ENCODE data around the gene ZFHX2. TPM values are rescaled to one million over a fixed set of nuclear protein-coding genes. Genes with fewer than 3 reads are reported as not detected.

Gene ZFHX2
- total and polyA plus RNA-seq, 2 of the 13 experiments (the other 11 are each of a cell fraction or from before 2014, with no cell fraction given): 0.17 to 0.44 TPM

DNA sequence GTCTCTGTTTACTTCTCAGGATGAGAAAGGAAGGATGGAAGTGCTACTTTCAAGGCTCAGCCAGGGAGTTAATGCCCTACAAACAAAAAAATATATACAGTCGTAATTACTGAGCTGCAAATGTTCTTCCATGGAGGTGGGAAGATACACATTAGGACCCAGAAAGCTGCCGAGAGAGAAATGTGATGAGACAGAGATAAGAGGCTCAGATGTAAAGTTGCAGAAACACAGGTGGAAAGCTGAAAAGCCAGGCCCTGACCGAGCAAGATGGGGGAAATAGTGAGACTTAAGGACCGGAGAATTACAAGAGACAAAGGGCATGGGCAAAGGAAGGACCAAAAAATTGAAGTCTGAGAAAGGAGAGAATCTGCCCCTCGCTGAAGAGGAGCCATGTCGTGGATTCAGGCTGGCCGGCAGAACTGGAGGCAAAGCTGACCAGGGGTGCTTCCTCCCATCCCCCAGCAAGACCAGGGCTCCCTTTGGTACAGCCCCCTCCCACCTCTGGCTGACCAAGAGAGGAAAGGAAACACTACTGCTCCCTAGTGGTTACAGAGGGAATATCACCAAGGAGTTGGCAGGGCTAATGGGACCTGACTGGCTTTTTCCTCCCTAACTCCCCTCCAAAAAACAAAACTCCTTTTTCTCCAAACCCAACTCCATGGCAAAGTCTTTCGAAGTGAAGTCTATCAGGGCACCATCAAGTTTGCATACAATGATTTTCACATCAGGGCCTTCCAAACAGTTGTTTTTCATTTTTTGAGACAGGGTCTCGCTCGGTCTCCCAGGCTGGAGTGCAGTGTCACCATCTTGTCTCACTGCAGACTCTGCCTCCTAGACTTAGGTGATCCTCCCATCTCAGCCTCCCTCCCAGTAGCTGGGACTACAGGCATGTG lies 12.1 kb downstream of the ZFHX2 start (continued):
- TF ChIP-seq ZNF746 (CRISPR knock-in tag; IDR thresholded peaks at IDR 0.05) (no peak), MAFF (IDR thresholded peaks at IDR 0.05; ENCODE audit: low read depth, low read length) (no peak), STAG1 (CRISPR knock-in tag; IDR thresholded peaks at IDR 0.05) (peak; percentile 77), ZFX (CRISPR knock-in tag; IDR thresholded peaks at IDR 0.05; ENCODE audit: low read depth) (no peak), SRSF9 (IDR thresholded peaks at IDR 0.05; ENCODE audit: borderline replicate concordance, insufficient read depth, low read depth, low read length, poor library complexity, severe bottlenecking) (no peak), REL (CRISPR knock-in tag; conservative IDR thresholded peaks at IDR 0.05) (no peak), ZZZ3 (CRISPR knock-in tag; IDR thresholded peaks at IDR 0.05; ENCODE audit: borderline replicate concordance) (no peak), NR2F6 (IDR thresholded peaks at IDR 0.05) (no peak), NR2F6 (CRISPR knock-in tag; IDR thresholded peaks at IDR 0.05) (no peak), FOXP4 (CRISPR knock-in tag; IDR thresholded peaks at IDR 0.05) (no peak), SNAPC2 (CRISPR knock-in tag; IDR thresholded peaks at IDR 0.05) (no peak), ZBTB20 (CRISPR knock-in tag; IDR thresholded peaks at IDR 0.05; ENCODE audit: borderline replicate concordance, low read depth) (no peak), MYC (CRISPR knock-in tag; IDR thresholded peaks at IDR 0.05; ENCODE audit: borderline replicate concordance) (no peak), ZNF788 (CRISPR knock-in tag; IDR thresholded peaks at IDR 0.05; ENCODE audit: borderline replicate concordance) (peak; percentile 41; the same call in 1 of the 2 replicates), ZNF800 (CRISPR knock-in tag; IDR thresholded peaks at IDR 0.05) (no peak), FUBP1 (CRISPR knock-in tag; IDR thresholded peaks at IDR 0.05; ENCODE audit: borderline replicate concordance) (no peak), CEBPB (IDR thresholded peaks at IDR 0.05; ENCODE audit: borderline replicate concordance, low read depth, low read length) (no peak)
- TF ChIP-seq, protein P1, sequence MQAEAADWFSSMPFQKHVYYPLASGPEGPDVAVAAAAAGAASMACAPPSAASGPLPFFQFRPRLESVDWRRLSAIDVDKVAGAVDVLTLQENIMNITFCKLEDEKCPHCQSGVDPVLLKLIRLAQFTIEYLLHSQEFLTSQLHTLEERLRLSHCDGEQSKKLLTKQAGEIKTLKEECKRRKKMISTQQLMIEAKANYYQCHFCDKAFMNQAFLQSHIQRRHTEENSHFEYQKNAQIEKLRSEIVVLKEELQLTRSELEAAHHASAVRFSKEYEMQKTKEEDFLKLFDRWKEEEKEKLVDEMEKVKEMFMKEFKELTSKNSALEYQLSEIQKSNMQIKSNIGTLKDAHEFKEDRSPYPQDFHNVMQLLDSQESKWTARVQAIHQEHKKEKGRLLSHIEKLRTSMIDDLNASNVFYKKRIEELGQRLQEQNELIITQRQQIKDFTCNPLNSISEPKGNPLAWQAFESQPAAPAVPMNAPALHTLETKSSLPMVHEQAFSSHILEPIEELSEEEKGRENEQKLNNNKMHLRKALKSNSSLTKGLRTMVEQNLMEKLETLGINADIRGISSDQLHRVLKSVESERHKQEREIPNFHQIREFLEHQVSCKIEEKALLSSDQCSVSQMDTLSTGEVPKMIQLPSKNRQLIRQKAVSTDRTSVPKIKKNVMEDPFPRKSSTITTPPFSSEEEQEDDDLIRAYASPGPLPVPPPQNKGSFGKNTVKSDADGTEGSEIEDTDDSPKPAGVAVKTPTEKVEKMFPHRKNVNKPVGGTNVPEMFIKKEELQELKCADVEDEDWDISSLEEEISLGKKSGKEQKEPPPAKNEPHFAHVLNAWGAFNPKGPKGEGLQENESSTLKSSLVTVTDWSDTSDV (CRISPR knock-in tag; IDR thresholded peaks at IDR 0.05): no peak
- TF ChIP-seq, protein P2, sequence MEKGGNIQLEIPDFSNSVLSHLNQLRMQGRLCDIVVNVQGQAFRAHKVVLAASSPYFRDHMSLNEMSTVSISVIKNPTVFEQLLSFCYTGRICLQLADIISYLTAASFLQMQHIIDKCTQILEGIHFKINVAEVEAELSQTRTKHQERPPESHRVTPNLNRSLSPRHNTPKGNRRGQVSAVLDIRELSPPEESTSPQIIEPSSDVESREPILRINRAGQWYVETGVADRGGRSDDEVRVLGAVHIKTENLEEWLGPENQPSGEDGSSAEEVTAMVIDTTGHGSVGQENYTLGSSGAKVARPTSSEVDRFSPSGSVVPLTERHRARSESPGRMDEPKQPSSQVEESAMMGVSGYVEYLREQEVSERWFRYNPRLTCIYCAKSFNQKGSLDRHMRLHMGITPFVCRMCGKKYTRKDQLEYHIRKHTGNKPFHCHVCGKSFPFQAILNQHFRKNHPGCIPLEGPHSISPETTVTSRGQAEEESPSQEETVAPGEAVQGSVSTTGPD (CRISPR knock-in tag; IDR thresholded peaks at IDR 0.05): no peak

Data from HepG2 (cell line).